OCI-LY7 (cell line): ENCODE data around the gene CBLN1.

Experiments
- EZH2phosphoT487 ChIP-seq: fragments of 200-600 bp; sonication (generic); IDR thresholded peaks from 2 replicates; pipeline ENCODE4 v1.6.1; 2018; ENCODE audit warnings: low read depth, borderline replicate concordance, mild to moderate bottlenecking, mixed run types, antibody characterized with exemption, low read length, moderate library complexity, mixed read lengths
- TF ChIP-seq, protein P1 (sequence below): fragments of 200-600 bp; sonication (generic); conservative IDR thresholded peaks from 2 replicates; pipeline ENCODE4 v1.5.1; 2014; ENCODE audit warnings: mild to moderate bottlenecking, antibody characterized with exemption, low read length, moderate library complexity, mixed read lengths

GRCh38 chr16:49281843-49282642 lies 405 bp upstream of the CBLN1 start:
- TF ChIP-seq EZH2phosphoT487 = no peak
- TF ChIP-seq, protein P1, sequence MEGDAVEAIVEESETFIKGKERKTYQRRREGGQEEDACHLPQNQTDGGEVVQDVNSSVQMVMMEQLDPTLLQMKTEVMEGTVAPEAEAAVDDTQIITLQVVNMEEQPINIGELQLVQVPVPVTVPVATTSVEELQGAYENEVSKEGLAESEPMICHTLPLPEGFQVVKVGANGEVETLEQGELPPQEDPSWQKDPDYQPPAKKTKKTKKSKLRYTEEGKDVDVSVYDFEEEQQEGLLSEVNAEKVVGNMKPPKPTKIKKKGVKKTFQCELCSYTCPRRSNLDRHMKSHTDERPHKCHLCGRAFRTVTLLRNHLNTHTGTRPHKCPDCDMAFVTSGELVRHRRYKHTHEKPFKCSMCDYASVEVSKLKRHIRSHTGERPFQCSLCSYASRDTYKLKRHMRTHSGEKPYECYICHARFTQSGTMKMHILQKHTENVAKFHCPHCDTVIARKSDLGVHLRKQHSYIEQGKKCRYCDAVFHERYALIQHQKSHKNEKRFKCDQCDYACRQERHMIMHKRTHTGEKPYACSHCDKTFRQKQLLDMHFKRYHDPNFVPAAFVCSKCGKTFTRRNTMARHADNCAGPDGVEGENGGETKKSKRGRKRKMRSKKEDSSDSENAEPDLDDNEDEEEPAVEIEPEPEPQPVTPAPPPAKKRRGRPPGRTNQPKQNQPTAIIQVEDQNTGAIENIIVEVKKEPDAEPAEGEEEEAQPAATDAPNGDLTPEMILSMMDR = peak; percentile 63
